GM18907 (cell line): ENCODE data around the gene MYADML2.
"Not testable (repeated sequence)": the region's sequence is repeated elsewhere in the genome, so short reads cannot be mapped to it uniquely, and the experiment has no call there.

Experiments
- ATAC-seq: cut with Tn5 transposase; IDR thresholded peaks from one replicate; pipeline ENCODE4 v1.9.1; 2021; ENCODE audit warnings: mild to moderate bottlenecking, moderate library complexity; ENCODE audit not compliant: unreplicated experiment

Gene MYADML2

DNA sequence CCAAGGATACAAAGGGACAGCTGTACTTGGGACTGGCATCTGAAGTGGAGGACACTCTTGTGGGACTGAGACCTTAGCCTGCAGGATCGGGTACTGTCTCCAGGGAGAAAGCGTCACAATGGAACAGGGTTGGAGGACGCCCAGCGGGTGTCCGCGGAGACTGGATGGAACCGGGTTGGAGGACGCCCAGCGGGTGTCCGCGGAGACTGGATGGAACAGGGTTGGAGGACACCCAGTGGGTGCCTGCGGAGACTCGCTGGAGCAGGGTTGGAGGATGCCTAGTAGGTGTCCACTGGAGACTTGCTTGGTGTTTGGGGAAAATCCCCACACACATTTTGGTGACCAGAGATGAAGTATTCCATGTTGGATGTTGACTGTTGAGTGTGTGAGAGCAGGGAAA lies at the start of gene MYADML2:
MYADML2 (minus strand) TSS at position 45 of the 400 bp plus-strand sequence. CDS start 5,492 bp downstream, outside the sequence.
- ATAC-seq: no peak

DNA sequence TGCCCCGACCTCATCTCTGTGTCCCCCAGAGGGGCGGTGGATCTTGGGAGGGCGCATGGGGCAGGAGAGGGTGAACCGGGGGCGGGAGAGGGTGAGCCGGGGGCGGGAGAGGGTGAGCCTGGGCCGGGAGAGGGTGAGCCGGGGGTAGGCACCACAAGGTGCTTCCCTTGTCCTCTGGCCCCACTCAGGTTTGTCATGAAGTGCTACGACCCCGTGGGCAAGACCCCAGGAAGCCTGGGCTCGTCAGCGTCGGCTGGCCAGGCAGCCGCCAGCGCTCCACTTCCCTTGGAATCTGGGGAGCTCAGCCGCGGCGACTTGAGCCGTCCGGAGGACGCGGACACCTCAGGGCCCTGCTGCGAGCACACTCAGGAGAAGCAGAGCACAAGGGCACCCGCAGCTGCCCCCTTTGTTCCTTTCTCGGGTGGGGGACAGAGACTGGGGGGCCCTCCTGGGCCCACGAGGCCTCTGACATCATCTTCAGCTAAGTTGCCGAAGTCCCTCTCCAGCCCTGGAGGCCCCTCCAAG lies 49.3 kb upstream of the MYADML2 start:
- ATAC-seq: no peak

GRCh38 chr17:81995463-81996231 lies 48.6 kb upstream of the MYADML2 start:
- no peak for ATAC-seq

DNA sequence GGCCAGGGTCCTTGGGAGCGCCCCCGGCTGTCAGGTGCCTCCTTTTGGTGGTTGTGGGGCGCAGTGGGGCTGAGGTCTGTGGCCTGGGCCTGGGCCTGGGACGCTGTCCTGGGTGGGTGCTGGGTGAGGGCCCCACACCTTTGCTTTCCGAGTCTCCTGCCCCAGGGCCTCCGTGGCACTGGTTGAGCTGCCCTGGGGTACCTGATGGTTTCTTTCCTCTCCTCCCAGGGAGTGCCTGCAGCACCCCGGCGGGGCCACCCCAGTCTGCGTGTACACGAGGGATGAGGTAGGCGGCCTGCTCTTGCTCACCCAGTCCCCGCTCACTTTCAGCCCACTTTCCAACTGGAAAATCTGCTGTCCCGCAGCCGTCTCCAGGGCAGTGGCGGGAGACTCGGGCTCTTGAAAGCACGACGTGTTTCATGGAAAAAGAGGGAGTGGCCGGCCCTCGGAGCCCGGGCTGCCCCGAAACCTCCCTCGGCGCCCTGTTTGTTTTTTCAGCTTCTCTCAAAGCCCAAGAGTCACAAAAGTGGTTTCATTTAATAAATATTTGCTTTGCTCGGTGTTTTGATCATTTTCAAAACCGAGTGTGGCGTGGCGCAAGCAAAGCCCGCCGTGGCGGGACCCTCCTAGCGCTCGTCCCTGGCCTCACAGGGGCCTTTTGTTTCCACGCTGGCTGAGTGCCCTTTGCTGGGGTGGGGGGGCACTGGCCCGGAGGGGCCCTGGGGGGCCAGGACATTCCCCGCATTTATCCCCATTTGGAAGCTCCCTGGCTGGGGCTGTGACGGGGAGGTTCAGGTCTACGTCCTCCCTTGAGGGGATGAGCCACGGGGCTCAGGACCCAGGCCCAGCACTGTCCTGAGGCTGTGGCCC lies 47.8 kb upstream of the MYADML2 start:
- no peak for ATAC-seq

- ATAC-seq: no peak
Observed at GRCh38 chr17:81993729-81994592, 46.9 kb upstream of the MYADML2 start.

- no peak for ATAC-seq
Observed at GRCh38 chr17:81992306-81993102, 45.5 kb upstream of the MYADML2 start.

DNA sequence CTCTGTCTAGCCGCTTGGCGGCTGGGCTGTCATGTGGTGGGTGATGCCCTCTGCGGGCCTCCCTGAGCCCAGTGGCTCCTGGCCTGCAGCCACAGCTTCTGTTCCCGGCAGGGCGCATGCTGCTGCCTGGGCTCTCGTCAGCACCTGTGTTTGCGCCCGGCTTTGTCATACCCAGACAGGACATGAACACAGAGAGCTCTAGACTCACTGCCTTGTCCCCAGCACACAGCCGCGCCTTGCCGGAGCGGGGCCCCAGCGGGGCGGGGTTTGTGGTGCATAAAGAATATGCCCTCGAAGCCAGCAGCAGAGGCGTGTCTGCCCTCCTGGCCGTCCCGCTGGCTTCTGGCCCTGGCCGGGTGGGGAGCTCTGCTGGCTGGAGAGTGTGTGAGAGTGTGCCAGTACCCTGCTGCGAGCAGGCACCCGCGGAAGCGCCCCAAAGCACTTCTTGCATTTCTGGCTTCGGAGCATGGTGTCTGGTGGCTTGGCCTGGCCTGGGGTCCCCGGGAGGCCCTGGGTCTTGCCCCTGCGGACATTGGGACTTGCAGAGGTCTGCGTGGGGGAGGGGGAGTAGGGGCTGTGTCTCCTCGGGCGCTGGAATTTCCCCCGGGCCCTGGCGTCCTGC lies 44.8 kb upstream of the MYADML2 start:
- ATAC-seq: no peak

GRCh38 chr17:81990836-81991683 lies 44.0 kb upstream of the MYADML2 start:
- ATAC-seq: no peak

DNA sequence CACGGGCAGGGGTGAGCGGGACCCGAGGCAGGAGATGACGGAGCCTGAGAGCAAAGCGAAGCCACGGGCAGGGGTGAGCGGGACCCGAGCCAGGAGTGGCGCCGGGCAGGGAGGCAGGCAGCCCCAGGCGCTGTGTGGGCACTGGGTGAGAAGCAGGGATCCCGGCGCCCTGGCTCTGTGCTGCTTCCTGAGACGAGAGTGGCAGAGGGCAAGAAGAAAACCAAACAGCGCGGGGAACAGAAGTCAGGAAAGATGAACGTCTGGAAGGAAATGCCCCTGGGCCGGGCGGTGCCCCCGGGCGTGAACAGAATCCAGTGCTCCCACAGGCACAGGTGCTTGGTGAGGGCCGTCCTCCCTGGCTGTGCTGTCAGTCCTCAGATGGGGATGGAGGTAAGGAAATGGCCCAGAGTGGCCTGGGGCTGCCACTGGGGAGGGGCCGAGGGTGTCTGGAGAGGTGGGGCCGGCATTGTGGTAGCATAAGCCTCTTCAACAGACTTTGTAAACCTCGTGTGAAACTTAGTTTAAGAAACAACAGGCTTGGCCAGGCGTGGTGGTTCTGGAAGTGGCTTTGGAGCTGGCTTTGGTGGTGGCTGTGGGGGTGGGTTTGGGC lies 40.2 kb upstream of the MYADML2 start:
- no peak for ATAC-seq

DNA sequence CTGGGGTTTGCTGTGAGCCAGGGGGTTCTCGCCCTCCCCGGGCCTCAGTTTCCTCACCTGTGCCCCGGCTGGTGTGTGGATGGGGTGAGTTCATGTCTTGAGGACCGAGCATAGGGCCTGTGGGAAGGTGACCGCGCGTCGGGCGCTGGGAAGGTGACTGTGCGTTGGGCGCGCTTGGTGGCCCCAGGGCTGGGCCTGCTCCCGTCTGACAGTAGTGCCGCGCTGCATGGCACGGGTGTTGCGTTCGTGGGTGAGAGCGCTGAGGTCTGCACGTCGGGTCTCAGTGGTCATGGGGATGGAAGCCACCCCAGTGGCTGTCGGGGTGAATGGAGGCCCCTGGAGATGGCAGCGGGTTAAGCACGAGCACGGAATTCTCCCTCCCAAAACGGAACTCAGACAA lies 39.6 kb upstream of the MYADML2 start:
- no peak for ATAC-seq

DNA sequence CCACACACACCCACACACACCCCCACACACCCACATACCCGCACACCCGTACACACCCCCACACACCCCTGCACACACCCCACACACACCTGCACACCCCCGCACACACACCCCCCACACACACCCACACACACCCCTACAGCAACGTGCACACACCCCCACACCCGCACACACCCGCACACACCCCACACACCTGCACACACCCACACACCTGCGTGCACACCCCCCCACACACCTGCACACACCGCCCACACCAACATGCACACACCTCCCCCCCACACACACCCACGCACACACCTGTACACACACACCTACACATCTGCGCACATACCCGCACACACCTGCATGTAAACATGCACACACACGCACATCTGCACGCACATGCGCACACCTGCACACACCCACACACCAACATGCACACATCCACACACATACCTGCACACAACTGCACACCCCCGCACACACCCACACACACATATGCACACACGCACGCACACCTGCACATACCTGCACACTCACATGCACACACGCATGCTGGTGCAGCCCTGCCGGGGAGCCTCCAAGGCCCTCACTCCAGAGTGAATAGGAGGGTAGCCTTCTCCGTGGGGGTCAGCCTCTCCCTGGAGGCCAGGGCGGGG lies 37.9 kb upstream of the MYADML2 start:
- ATAC-seq: no peak

DNA sequence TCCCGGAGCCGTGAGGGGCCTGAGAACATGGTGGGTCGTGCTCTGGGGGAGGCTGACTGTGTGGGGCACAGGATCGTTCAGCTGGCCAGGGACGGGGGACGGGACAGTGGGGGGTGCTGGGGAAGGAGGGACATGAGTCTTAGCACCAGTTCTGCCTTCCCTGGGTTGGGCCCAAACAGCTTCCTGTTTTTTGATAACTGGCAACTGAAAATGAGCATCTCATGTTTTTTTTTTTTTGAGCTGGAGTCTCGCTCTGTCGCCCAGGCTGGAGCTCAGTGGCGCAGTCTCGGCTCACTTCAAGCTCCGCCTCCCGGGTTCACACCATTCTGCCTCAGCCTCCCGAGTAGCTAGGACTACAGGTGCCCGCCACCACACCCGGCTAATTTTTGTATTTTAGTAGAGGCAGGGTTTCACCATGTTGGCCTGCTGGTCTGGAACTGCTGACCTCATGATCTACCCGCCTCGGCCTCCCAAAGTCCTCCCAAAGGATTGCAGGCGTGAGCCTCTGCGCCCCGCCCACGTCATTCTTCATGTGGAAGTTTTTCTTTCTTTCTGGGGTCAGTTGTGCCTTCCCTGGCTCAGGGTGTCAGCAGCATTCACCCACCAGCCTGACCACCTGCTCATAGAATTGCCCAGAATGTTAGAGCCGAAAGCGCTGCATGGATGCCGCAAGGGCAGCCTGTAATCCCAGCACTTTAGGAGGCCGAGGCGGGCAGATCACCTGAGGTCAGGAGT lies 36.8 kb upstream of the MYADML2 start:
- no peak for ATAC-seq

GRCh38 chr17:81983011-81983638 lies 36.1 kb upstream of the MYADML2 start:
- no peak for ATAC-seq

DNA sequence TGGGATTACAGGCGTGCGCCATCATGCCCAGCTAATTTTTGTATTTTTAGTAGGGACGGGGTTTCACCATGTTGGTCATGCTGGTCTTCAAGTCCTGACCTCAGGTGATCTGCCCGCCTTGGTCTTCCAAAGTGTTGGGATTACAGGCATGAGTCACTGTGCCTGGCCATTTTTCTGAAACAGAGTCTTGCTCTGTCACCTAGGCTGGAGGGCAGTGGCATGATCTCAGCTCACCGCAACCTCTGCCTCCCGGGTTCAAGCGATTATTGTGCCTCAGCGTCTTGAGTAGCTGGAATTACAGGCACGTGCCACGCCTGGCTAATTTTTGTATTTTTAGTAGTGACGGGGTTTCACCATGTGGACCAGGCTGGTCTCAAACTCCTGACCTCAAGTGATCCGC lies 34.5 kb upstream of the MYADML2 start:
- not testable (repeated sequence) for ATAC-seq

DNA sequence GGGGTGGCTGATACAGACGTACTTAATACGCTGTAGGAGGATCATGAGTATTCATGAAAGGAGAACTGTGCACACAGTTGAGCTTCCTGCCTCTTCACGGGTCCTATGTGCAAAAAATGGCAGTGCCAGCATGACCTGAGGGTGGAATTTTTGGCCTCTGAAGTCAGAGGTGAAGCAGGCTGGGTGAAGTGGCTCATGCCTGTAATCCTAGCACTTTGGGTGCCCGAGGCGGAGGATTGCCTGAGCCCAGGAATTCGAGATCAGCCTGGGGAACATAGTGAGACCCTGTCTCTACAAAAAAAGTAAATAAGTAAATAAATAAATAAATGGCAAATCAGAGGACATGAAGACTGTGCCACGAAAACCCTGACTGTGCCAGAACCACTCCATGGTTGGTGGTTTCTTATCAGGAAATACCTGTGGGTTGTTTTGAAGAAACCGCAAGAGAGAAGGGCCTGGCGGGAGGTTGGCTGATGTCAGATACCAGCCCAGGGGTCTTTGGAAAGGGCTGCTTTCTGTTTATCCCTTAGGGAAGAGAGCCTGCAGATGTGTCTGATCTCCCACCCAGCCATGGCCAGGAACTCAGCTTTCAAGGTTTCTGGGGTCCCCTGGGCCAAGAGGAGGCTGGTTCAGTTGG lies 33.8 kb upstream of the MYADML2 start:
- no peak for ATAC-seq

DNA sequence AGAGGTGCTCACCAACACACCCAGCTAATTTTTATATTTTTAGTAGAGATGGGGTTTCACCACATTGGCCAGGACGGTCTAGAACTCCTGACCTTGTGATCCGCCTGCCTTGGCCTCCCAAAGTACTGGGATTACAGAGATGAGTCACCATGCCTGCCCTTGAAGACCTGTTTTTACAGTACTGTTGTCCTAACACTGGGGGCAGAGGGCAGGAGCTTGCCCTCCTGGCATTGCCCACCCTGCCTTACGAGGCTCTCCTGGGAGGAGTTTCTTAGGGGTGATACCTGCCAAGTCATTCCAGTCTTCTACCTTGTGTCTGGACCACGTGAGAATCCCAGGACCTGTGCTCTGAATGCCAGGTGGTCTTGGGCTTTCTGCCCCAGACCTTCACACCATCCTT lies 33.1 kb upstream of the MYADML2 start:
- ATAC-seq: no peak
